Activated T-helper 1 cell treated with anti-CD3 and anti-CD28 coated beads, Interleukin-2, amount 50 U/mL, for 16 hours (primary cell): Measurements from ENCODE around the gene SERPINA12.

Experiments
- DNase-seq, 2 donors: peaks; one replicate each; pipeline ENCODE4 v3.0.0-alpha.2; 2020; ENCODE audit warnings: low read depth in 1 of 2, low spot score in 1 of 2

The SERPINA12 gene

GRCh38 chr14:94441531-94442205, 67.6 kb downstream of the SERPINA12 start:
- no peak for DNase-seq

GRCh38 chr14:94441130-94441529, 68.1 kb downstream of the SERPINA12 start:
- no peak for DNase-seq

GRCh38 chr14:94439453-94440057, 69.7 kb downstream of the SERPINA12 start:
- DNase-seq: no peak
